Mesenteric fat pad (tissue), 1 donor: ENCODE measurements around the gene SERPINB12. TPM values are rescaled to one million over a fixed set of nuclear protein-coding genes. Genes with fewer than 3 reads are reported as not detected.

Source experiments
- DNase-seq: peaks from one replicate; pipeline ENCODE4 v3.0.0-alpha.2; 2020; ENCODE audit warnings: low spot score
- total RNA-seq: library from RNA; stranded (reverse); fragmentation: NEBNext Ultra II Directional; extraction: Animal tissue kit (Norgen Biotek cat#: 25700); gene quantifications from one replicate; pipeline ENCODE4 v1.2.1, GENCODE V29; 2021
- donor health status: DM: yes; HTN: yes; CAD: no.

Gene SERPINB12
- total RNA-seq, 1 donor from 2014 or later, result not detected

GRCh38 chr18:63550068-63550467, 7.9 kb downstream of the SERPINB12 start:
- no peak for DNase-seq

GRCh38 chr18:63551769-63552168, 9.6 kb downstream of the SERPINB12 start:
- no peak for DNase-seq

- no peak for DNase-seq
These were observed 10.4 kb downstream of the SERPINB12 start for GRCh38 chr18:63552581-63552980.

GRCh38 chr18:63553081-63553480, 10.9 kb downstream of the SERPINB12 start:
- no peak for DNase-seq

- DNase-seq, result no peak
These were observed 17.7 kb downstream of the SERPINB12 start for GRCh38 chr18:63559567-63560491.

- DNase-seq, result no peak
These were observed 20.1 kb downstream of the SERPINB12 start for GRCh38 chr18:63562284-63562683.

GRCh38 chr18:63564021-63564420, 21.9 kb downstream of the SERPINB12 start:
- DNase-seq, result no peak

GRCh38 chr18:63564561-63564960, 22.4 kb downstream of the SERPINB12 start:
- no peak for DNase-seq

- no peak for DNase-seq
These were observed 25.1 kb downstream of the SERPINB12 start for GRCh38 chr18:63567276-63567675.

GRCh38 chr18:63567825-63568224, 25.7 kb downstream of the SERPINB12 start:
- DNase-seq, result no peak

GRCh38 chr18:63570721-63571120, 28.6 kb downstream of the SERPINB12 start:
- DNase-seq, result no peak

- DNase-seq, result no peak
These were observed 33.5 kb downstream of the SERPINB12 start for GRCh38 chr18:63575681-63576080.

GRCh38 chr18:63578357-63578958, 36.3 kb downstream of the SERPINB12 start:
- DNase-seq, result no peak

GRCh38 chr18:63579616-63580015, 37.4 kb downstream of the SERPINB12 start:
- no peak for DNase-seq

- DNase-seq, result no peak
These were observed 43.8 kb downstream of the SERPINB12 start for GRCh38 chr18:63585988-63586387.

- no peak for DNase-seq
These were observed 44.3 kb downstream of the SERPINB12 start for GRCh38 chr18:63586431-63586830.

- DNase-seq, result no peak
These were observed 44.8 kb downstream of the SERPINB12 start, which contains the start of gene SERPINB13 for GRCh38 chr18:63586966-63587365. TSS of gene SERPINB13 (plus strand) at chr18:63587343. CDS start at chr18:63588668, 1,325 bp downstream.

GRCh38 chr18:63588909-63589308, 46.7 kb downstream of the SERPINB12 start:
- DNase-seq, result no peak

GRCh38 chr18:63590373-63590772, 48.2 kb downstream of the SERPINB12 start:
- no peak for DNase-seq

GRCh38 chr18:63590966-63591695, 49.0 kb downstream of the SERPINB12 start:
- no peak for DNase-seq

GRCh38 chr18:63591725-63592124, 49.6 kb downstream of the SERPINB12 start:
- no peak for DNase-seq

GRCh38 chr18:63592471-63592870, 50.3 kb downstream of the SERPINB12 start:
- DNase-seq, result no peak
